GM20000 (cell line): ENCODE measurements around the gene MTCP1.

Experiments used
- DNase-seq: peaks from one replicate; pipeline ENCODE4 v3.0.0; 2012; ENCODE audit warnings: low spot score
- CTCF ChIP-seq: IDR thresholded peaks from 2 replicates; pipeline ENCODE4 v1.5.1; 2012; ENCODE audit warnings: mild to moderate bottlenecking, control low read depth; ENCODE audit errors: extremely low read depth, missing control alignments

Gene MTCP1, protein sequence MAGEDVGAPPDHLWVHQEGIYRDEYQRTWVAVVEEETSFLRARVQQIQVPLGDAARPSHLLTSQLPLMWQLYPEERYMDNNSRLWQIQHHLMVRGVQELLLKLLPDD

DNA sequence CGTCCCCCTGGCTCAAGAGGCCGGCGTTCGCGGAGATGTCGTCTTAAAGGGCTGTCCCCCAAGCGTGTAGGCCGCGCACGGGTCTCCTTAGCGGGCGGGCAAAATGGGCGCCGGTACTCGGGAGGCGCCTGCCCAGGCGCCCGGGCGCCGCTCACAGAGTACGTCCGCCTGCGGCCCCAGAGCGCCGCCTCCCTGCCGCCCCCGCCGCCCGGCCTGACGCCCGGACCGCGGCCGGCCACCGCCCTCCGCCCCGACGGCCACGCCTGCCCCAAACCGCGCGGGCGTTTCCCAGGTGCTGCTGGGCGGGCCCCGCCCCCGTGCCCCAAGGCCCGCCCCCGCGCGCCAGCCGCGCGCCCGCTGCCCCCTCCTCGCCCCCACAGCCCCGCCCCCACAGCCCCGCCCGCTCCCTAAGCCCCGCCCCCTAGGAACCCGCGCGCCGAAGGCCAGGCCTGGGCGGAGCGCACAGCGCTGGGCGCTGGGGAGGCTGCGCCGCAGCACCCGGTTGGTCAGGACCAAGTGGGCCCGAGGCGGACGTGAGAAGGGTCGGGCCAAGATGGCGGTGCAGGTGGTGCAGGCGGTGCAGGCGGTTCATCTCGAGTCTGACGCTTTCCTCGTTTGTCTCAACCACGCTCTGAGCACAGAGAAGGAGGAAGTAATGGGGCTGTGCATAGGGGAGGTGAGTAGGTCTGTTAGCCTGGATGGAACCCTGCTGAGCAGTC, at the start of gene MTCP1, which contains the start of the genes BRCC3 and CMC4:
TSS of gene MTCP1 (minus strand) at position 162 of the 719 bp plus-strand sequence. CDS start 5,126 bp downstream, outside the sequence.
TSS of gene BRCC3 (plus strand) at position 534 of the 719 bp plus-strand sequence. CDS start at position 554, 20 bp downstream.
TSS of gene CMC4 (minus strand) at position 162 of the 719 bp plus-strand sequence. CDS start 7,113 bp downstream, outside the sequence.
- peak; percentile 94 for DNase-seq
- no peak for TF ChIP-seq CTCF

DNA sequence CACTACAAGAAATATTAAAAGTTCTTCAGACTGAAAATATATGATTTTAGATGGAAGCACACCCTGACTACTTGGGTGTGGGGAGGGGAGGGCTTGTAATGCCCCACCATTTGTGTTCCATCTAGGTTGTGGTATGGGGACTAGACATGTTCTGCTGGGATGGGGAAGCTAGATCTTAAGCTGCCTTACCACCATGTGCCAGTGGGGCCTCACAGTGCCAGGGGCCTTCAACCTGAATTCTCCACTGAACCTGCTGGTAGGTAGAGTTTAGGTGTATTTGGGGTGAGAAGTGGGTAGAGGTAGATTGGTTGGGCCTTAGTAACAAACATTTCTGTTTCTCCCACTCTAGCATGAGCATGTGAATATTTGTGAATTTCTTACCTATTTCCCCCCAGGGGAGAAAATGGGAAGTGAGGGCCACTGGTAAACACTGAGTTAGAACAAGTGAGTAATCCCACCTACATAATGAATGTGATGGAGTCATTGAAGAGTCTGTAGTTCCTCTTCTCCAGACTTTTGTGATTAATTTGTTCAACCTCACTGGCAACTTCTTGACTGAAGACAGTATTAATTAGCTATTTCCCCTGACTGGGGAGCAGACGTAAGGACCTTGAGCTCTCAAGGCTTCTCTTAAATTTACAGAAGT, 44.4 kb upstream of the MTCP1 start:
- TF ChIP-seq CTCF, result no peak
- no peak for DNase-seq

- TF ChIP-seq CTCF, result no peak
- no peak for DNase-seq
These were observed 42.2 kb upstream of the MTCP1 start for GRCh38 chrX:155113097-155113496.

DNA sequence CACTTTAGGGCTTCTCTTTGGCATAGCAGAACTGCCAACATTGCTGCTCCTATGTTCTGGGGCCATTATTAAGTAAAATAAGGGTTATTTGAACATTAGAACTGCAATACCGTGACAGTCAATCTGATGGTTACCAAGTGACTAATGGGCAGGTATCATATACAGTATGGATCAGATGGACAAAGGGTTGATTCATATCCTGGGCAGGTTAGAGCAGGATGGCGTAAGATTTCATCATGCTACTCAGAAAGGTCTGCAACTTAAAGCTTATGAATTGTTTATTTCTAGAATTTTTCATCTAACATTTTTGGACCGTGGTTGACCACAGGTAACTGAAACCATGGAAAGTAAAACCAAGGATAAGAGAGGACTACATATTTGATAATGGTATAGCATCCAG, 41.2 kb upstream of the MTCP1 start:
- TF ChIP-seq CTCF, result no peak
- no peak for DNase-seq

DNA sequence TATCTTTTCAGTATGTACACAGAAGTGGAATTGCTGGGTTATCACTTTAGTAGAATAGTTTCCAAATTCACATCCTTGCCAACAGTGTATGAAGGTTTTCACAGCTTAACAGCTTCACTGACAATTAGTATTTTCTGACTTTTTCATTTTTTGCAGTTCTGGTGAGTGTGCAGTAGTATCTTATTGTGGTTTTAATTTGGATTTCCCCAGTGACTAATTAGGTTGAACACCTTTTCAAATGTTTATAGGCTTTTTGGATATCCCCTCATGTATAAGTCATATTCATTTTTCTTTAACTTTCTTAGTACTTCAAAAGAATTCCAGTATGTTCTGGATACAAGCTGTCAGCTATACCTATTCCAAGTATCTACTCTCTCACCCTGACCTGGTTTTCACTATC, 37.5 kb upstream of the MTCP1 start:
- no peak for DNase-seq
- no peak for TF ChIP-seq CTCF

- no peak for TF ChIP-seq CTCF
- DNase-seq, result no peak
These were observed 35.0 kb upstream of the MTCP1 start for GRCh38 chrX:155105919-155106318.

DNA sequence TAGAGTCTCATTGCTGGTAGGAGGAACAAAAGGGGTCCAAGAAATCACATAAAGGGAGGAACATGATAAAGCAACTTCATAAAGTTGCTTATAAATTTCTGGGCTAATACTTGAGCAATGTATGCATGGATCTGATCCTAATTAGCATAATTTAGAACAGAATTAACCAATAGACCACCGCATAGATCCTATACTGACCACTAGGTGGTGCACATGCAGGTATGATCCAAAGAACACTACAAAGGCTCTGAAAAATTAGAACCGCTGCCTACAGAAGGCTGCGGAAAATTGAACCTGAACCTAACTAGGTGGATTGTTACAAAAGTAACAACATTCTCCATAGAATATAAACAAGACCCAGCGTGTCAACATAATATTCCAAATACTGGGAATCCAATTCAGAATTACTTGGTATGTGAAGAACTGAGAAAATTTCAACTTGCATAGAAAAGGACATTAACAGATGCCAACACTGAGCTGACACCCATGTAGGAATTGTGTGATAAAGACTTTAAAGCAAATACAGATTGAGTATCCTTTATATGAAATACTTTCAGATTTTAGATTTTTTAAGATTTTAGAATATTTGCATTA, 23.6 kb upstream of the MTCP1 start:
- no peak for DNase-seq
- no peak for TF ChIP-seq CTCF
